ENCODE data around the gene AGAP1. TPM values are rescaled to one million over a fixed set of nuclear protein-coding genes. Genes with fewer than 3 reads are reported as not detected.

The AGAP1 gene
- total and polyA plus RNA-seq, 11 donors, result 5.9 to 21.6 (median 18.9) TPM

DNA sequence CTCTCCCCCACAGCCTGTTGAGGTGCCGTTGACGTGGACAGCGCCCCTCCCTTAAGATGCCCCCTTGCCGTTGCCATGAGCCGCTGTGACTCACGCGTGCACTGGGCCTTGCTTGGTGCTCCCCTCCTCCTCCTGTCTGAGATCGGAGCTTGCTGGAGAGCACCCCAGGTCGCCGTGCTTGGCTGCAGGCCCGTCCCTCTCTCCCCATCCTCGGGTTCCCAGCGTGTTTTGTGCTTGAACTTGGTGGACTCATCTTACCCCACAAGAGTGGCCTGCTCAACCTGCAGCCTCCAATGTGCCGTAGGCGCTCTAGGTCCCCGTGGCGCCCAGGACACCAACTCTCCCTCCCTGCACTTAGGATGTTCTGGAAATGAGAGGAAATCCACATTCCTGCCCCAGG lies 634.5 kb downstream of the AGAP1 start:
- no peak overlapping the region for H3K4me3 ChIP-seq
- TF ChIP-seq, protein P1, sequence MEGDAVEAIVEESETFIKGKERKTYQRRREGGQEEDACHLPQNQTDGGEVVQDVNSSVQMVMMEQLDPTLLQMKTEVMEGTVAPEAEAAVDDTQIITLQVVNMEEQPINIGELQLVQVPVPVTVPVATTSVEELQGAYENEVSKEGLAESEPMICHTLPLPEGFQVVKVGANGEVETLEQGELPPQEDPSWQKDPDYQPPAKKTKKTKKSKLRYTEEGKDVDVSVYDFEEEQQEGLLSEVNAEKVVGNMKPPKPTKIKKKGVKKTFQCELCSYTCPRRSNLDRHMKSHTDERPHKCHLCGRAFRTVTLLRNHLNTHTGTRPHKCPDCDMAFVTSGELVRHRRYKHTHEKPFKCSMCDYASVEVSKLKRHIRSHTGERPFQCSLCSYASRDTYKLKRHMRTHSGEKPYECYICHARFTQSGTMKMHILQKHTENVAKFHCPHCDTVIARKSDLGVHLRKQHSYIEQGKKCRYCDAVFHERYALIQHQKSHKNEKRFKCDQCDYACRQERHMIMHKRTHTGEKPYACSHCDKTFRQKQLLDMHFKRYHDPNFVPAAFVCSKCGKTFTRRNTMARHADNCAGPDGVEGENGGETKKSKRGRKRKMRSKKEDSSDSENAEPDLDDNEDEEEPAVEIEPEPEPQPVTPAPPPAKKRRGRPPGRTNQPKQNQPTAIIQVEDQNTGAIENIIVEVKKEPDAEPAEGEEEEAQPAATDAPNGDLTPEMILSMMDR (IDR thresholded peaks at IDR 0.05), result no peak
- no peak for TF ChIP-seq POLR2A (IDR thresholded peaks at IDR 0.05)
- ATAC-seq, result no peak
- H3K27ac ChIP-seq, result no peak overlapping the region
- no peaks in the 10 kb centered on the region for H3K27me3 ChIP-seq
- H3K36me3 ChIP-seq, result peaks cover 0 to 42% (median 20%) of the 10 kb centered on the region in 9 donors
- H3K9me3 ChIP-seq, result no peaks in the 10 kb centered on the region
- no peak for DNase-seq
- intact Hi-C loops (cut with DNase I), result no loop called here
- 92 to 94% (median 92%) methylated on average over 17 of the region's 17 CpGs for WGBS, 4 donors
- H3K4me1 ChIP-seq, result no peaks in the 10 kb centered on the region

DNA sequence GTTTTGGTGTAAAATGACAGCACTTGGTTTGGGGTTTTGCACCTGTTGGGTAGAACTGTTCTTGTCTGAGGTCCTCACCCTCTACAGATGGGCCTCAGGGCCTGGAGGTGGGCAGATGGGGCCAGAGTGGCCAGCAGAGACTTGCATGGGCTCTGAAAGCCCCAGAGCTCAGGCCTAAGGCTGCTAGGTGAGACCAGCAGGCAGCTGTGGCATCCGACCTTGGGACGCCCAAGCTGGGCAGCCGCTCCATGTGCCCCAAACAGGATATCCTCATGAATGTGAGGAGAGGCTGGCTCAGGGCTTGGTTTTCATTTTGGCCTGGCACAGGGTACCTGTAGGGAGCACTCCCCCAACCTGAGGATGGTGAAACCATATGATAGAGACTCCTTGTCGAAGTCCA lies 636.1 kb downstream of the AGAP1 start:
- intact Hi-C loops (cut with DNase I), result no loop called here
- H3K27ac ChIP-seq, result no peak overlapping the region
- WGBS, 4 donors, result 93 to 100% (median 98%) methylated on average over 2 to 4 of the region's 4 CpGs
- H3K9me3 ChIP-seq, result no peaks in the 10 kb centered on the region
- no peak for ATAC-seq
- H3K4me3 ChIP-seq, result no peak overlapping the region
- H3K4me1 ChIP-seq, result no peaks in the 10 kb centered on the region
- H3K27me3 ChIP-seq, result no peaks in the 10 kb centered on the region
- no peak for DNase-seq
- no peak for TF ChIP-seq POLR2A (IDR thresholded peaks at IDR 0.05)
- TF ChIP-seq, protein P1 (IDR thresholded peaks at IDR 0.05), result no peak
- peaks cover 0 to 26% (median 5%) of the 10 kb centered on the region in 9 donors for H3K36me3 ChIP-seq

DNA sequence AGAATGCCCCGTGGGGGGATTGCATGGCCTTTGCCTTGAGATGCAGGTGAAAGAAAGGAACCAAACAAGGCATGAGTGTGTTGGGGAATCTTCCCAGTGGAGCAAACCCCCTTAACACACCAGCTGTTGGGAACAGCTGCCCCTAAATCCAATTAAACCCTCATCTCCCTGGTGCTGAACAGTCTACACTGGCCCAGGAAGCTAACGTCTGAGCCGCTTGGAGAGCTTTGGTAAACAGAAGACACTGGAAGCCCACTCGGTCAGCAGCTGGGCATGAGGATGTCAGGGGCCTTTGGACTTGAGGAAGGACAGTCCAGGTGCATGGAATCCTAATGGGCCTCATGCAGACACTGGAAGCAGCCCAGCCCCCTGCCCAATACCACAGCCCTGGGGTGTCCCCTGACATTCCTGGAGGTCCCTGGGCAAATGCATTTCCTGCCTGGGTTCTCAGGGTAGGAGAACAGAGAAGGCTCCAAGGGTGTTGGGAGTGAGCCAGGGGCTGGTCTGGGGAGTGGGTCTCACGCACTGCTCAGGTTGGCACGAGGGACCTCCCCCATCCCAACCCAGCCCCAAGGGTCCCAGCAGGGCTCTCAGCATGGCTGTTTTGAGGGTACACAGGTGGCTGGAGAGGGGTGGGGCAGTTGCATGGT lies 636.6 kb downstream of the AGAP1 start:
- peaks cover 0 to 20% (median 5%) of the 10 kb centered on the region in 9 donors for H3K36me3 ChIP-seq

DNA sequence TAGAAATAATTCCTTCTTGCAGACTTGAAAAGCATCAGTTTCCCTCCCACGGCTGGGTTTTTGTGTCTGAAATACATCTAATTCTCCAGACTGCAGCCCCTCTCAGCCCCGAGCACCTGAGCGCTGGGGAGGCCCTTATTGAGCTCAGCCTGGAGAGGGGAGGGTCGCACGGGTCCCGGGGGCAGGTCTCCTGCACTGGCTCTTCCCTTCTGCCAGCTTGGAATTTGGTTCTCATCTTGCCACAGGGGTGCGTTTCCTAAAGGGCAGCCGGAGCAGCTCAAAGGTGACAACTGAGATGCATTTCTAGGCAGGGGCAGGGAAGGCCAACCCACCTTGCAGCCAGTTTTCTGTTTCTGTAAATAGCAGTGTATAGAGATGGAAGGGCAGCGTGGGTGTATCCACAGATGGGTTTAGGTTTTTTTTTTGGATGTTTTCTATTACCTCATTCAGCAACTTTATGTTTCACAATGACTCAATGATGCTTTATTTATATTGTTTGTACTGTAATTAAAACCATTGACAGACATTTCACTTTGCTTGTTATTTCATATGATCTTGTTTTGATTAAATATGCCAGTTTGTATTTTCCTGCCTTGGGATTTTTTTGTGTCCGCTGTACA lies 637.3 kb downstream of the AGAP1 start:
- ATAC-seq, result no peak
- Histone ChIP-seq H3K27me3 (no peaks in the 10 kb centered on the region), H3K27ac (no peak overlapping the region), H3K36me3 (peaks cover 0 to 14% (median under 1%) of the 10 kb centered on the region in 9 donors), H3K9me3 (no peaks in the 10 kb centered on the region), H3K4me1 (no peaks in the 10 kb centered on the region), H3K4me3 (no peak overlapping the region)
- TF ChIP-seq, protein P1 (IDR thresholded peaks at IDR 0.05), result no peak
- TF ChIP-seq POLR2A (IDR thresholded peaks at IDR 0.05), result no peak
- no peak for DNase-seq
- intact Hi-C loops (cut with DNase I), result no loop called here
- 84 to 91% (median 88%) methylated on average over 10 of the region's 10 CpGs for WGBS, 4 donors

More for the DNA sequence above, 636.6 kb downstream of the AGAP1 start:
- Histone ChIP-seq H3K4me3 (no peak overlapping the region), H3K27ac (no peak overlapping the region), H3K9me3 (no peaks in the 10 kb centered on the region), H3K4me1 (no peaks in the 10 kb centered on the region), H3K27me3 (no peaks in the 10 kb centered on the region)
- TF ChIP-seq, protein P1 (IDR thresholded peaks at IDR 0.05), result no peak
- TF ChIP-seq POLR2A (IDR thresholded peaks at IDR 0.05), result no peak
- no peak for DNase-seq
- no peak for ATAC-seq
- intact Hi-C loops (cut with DNase I), result no loop called here
- 89 to 94% (median 92%) methylated on average over 6 of the region's 6 CpGs for WGBS, 4 donors

All from heart left ventricle (tissue), 16 donors.